GM19452 (cell line): ENCODE data around the gene TNFRSF4.
"Not testable (repeated sequence)": the region's sequence is repeated elsewhere in the genome, so short reads cannot be mapped to it uniquely, and the experiment has no call there.

Experiments
- ATAC-seq: cut with Tn5 transposase; IDR thresholded peaks from one replicate; pipeline ENCODE4 v1.9.1; 2021; ENCODE audit not compliant: unreplicated experiment

The TNFRSF4 gene

DNA sequence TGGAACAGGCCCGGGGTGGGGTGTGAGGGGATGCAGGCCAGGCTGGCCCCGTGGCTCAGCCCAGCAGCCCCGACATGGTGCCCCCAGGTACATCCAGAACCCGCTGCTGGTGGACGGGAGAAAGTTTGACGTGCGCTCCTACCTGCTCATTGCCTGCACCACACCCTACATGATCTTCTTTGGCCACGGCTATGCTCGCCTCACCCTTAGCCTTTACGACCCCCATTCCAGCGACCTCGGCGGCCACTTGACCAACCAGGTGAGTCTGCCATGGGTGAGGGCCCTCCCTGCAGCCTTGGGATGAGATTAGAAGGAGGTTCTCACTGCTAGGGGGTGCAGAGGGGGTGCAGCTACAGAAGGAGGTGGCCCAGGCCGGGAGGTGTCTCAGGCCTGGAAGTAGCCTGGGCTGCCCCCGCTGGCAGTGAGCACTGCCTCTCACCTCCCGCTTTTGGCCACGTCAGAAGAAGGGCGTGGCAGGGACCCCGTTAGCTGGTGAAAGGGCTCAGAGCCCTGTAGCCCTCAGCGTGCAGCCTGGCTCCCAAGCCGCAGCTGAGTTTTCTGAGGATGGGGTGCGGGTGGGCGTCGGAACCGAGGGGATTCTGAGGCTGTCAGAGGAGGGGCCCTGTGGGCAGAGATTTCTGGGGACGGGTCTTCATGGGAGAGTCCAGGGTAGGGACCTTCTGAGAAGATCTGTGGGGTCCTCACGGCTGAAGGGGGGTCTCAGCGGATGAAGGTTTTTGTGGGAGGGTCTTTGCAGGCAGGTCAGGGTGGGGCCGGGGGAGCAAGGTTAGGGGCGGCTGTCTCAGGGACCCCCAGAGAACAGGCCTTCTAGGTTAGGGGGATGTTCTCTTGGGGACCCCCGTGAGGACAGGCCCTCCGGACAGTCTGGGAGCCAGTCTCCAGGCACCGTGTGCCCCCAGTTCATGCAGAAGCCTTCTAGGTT lies 29.8 kb downstream of the TNFRSF4 start:
- ATAC-seq, result no peak

GRCh38 chr1:1183221-1183747 lies 30.7 kb downstream of the TNFRSF4 start:
- ATAC-seq, result no peak

- no peak for ATAC-seq
Observed at GRCh38 chr1:1182491-1183220, 31.3 kb downstream of the TNFRSF4 start.

DNA sequence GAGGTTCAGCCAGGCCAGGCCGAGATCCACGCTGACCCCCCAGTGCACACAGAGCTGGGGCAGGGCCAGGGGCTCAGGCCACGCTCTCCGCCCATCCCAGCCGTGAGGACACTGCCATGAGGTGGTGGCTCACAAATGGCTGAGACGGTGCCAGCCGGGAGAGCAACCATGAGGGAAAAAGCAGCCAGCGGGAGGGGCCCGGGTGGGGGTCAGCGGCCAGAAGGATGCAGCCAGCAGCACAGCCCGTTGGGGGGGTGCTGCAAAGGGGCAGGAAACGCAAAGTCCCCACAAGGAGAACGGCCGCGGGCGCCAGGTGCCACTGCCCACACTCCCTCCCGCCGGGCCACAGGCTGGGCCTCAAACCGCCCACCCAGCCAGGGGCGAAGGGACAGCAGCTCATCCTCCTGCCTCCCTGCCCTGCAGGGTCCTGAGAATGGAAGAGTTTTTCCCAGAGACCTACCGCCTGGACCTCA lies 32.0 kb downstream of the TNFRSF4 start:
- no peak for ATAC-seq

DNA sequence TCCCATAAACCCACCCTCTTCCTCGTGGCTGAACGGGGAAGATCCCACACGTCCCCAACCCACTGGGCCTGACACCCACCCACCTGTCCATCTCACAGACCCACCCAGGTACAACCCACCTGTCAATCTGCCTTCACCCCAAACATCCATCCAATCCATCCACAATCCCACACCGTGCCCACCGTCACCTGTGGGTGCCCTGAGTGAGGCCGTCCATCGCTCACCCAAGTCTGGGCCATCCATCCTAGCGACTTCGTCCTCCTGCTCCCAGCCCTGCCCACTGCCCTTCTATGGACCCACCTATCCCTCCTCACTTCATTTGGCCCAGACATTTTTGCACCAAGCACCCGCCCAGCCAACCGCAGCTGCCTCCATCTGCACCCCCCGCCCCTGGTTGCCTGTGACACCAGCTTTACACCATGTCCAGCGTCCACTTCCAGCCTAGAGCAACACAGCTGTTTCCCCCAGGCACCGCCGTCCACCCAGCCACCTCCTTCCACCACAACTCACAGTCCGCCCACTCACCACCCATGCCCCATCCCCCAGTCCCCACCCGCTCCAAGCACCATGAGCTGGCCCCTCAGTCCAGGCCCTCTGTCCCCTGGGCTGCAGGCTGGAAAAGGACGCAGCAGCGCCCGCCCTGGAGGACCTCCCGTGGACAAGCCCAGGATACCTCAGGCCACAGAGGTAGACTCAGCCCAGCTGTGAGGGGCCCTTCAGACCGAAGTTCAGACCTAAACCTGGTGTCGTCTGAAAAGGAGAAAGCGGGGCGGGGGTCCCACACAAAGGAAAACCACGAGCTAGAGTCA lies 32.6 kb downstream of the TNFRSF4 start:
- ATAC-seq, result no peak

- ATAC-seq, result no peak
Observed at GRCh38 chr1:1179983-1180861, 33.7 kb downstream of the TNFRSF4 start.

DNA sequence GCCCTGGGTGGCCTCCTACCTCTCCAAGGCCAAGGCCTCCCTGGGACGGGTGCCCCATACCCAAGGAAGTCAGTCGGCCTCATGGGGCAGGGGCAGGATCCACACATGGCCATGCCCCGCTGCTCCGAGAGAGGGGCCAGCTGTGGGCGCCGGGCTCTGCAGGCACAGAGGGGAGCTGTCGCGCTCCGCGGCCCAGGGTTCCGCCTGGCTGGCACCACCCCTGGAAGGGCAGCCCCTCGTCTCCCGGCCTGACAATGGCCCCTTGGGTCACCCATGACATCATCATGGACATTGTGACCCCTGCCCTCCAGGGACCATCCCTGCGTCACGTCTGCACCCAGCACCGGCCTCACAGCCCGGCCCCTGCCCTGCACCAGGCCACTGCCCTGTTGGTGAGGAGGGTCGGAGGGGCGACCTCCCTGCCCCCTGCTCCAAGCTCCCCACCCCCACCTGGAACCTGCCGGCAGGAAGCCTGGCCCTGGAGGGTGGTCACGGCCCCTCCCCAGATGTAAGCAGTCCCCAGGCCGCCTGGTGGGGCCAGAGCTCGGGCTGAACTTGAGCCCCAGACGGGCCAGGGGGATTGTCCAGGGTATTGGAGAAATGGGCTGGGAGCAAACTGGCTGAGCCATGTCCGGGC lies 34.5 kb downstream of the TNFRSF4 start:
- ATAC-seq, result no peak

GRCh38 chr1:1178794-1179331 lies 35.1 kb downstream of the TNFRSF4 start:
- no peak for ATAC-seq

DNA sequence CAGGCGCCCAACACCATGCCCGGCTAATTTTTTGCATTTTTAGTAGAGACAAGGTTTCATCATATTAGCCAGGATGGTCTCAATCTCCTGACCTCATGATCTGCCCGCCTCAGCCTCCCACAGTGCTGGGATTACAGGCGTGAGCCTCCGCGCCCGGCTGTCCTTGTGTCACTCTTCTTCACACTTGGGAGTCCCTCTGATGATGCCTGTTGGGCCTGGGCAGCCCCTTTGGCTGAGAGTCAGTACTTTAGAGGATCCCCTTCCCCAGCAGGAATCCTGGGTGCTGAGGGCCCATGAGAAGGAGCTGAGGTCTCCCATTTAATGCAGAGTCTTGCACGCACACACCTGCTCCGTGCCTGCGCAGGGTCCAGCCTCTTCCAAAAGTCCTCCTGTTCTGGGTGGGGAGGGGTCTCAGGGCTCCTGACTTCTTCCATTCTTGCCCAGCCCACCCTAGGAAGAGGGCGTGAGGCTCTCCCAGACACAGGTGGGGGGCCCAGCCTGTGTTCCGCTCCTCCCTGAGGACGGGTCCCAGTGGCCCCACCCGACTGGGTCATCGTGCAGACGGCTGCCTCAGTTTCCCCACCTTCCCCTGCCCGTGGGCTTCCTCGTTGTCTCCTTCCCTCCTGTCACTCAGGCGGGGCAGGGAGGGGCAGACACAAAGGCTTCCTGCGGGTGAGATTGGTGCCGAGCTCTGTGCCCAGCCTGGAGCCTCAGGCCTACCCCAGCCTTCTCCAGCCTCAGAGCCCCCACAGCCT lies 36.3 kb downstream of the TNFRSF4 start:
- ATAC-seq, result no peak

DNA sequence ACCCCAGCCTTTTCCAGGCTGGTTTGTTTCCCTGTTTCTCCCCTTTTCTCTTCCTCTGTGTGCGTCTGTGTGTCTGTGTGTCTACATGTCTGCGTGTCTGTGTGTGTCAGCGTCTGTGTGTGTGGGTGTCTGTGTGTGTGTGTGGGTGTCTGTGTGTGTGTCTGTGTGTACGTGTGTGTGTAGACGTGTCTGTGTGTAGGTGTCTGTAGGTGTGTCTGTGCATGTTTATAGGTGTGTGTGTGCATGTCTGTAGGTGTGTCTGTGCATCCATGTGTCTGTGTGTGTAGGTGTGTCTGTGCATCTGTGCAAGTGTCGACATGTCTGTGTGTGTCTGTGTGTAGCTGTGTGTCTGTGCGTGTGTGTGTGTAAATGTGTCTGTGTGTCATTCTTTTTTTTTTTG lies 37.0 kb downstream of the TNFRSF4 start:
- no peak for ATAC-seq

DNA sequence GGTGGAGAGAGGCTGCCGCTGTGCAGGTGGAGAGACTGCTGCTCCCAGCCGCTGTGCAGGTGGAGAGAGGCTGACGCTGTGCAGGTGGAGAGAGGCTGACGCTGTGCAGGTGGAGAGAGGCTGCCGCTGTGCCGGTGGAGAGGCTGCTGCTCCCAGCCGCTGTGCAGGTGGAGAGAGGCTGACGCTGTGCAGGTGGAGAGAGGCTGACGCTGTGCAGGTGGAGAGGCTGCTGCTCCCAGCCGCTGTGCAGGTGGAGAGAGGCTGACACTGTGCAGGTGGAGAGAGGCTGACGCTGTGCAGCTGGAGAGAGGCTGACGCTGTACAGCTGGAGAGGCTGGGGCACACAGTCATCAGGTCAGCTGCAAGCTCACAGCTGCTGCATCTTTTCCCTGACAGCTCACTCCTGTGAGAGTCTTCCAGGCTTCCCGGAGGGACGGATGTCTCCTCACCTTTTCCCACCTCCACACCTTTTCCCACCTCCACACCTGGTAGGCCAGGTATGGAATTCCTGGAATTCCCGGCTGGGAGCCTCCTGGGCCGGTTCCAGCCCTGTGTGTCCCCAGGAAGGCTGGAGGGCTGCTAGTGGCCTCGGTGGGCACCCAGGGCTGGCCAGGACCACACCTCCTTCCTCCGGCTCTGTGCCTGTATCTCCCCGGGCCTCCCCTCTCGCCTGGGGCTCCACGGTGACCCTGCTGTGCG lies 37.7 kb downstream of the TNFRSF4 start:
- not testable (repeated sequence) for ATAC-seq

DNA sequence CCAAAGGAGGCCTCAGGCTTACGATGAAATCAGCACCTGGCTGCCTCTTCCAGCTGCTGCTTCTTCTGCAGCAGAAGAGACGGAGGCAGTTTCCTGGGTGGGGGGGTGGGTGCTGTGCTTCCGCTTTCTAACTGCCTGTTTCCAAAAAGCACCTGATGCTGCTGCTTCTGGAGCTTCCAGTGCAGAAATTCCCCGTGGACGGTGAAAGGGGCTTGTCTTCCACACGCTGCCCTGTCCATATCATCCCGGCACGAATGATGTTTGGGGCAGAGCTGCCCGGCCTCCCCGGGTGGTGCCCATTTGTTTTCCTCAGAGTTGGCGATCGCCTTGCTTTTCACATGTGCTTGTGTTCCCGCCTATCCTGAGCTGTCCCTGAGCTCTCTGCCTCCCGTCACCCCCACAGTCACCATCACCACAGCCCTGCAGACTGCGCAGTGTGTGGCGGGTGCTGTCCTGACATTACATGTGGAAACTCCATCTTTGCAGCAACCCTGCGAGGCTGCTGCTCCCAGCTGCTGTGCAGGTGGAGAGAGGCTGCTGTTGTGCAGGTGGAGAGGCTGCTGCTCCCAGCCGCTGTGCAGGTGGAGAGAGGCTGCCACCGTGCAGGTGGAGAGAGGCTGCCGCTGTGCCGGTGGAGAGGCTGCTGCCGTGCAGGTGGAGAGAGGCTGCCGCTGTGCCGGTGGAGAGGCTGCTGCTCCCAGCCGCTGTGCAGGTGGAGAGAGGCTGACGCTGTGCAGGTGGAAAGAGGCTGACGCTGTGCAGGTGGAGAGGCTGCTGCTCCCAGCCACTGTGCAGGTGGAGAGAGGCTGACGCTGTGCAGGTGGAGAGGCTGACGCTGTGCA lies 38.5 kb downstream of the TNFRSF4 start:
- no peak for ATAC-seq

- no peak for ATAC-seq
Observed at GRCh38 chr1:1173793-1174415, 40.0 kb downstream of the TNFRSF4 start, which contains the start of gene TTLL10. TSS of gene TTLL10 (plus strand) at chr1:1173880. CDS start at chr1:1179216, 5,336 bp downstream.

- ATAC-seq, result no peak
Observed at GRCh38 chr1:1173061-1173792, 40.7 kb downstream of the TNFRSF4 start.

DNA sequence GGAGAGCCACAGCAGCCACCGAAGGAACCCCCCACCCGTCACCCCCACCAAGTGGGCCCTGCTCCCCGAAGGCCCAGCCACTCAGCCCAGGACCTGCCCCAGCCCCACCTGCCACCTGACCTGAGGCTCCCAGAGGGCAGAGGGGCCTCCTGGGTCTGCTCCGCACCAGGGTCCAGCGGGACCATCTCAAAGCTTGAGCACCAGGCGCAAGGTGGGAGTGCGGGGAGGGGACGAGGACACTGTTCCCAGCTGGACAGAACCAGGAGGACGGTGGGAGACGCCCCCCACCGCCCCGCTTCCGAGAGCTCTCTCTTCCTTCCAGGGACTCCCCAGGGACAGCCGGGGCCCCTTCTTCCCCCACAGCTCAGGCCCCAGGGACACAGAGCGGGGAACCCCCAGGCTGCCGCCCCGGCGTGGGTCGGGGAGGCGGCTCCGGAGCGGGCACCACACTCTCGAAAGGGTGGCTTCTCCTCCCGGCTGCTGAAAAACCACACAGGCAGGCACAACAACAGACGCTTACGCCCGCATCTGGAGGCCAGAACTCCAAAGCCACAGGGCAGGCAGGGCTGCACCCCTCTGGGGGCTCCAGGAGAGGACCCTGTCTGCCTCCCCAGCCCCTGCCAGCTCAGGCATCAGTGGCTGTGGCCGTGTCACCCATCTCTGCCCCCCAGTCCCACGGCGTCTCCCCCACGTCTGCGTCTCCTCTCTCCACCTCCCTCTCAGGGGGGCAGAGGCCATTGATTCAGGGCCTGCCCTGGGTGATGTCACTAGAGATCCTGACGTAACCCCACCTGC lies 42.2 kb downstream of the TNFRSF4 start:
- ATAC-seq, result no peak
